Posterior cingulate gyrus (tissue), 11 donors: ENCODE measurements around the gene ETFDH.
"Not testable (repeated sequence)": the region's sequence is repeated elsewhere in the genome, so short reads cannot be mapped to it uniquely, and the experiment has no call there.

Source experiments
- DNase-seq, 10 donors: peaks; one replicate each; pipeline versions ENCODE4 v3.0.0 to v3.0.0-alpha.2; 2020 to 2021; ENCODE audit warnings: mixed read lengths in 3 of 10
- intact Hi-C: fragments of 100-400 bp; cut with DNase I; formaldehyde crosslinking; loops from one replicate; pipeline ENCODE4 v1.15.1; 2023

The ETFDH gene

GRCh38 chr4:158741326-158742021, 69.4 kb downstream of the ETFDH start:
- no peak for DNase-seq
- intact Hi-C loops, result no loop called here

- DNase-seq, result peak in 1 of 10 donors; percentile 53
- intact Hi-C loops, result not testable (repeated sequence)
These were observed 74.4 kb downstream of the ETFDH start for GRCh38 chr4:158746537-158746936.

- DNase-seq, result no peak
- intact Hi-C loops, result no loop called here
These were observed 78.3 kb downstream of the ETFDH start for GRCh38 chr4:158750379-158750778.

GRCh38 chr4:158754385-158755180, 82.5 kb downstream of the ETFDH start:
- intact Hi-C loops, result no loop called here
- no peak for DNase-seq

- intact Hi-C loops, DNase-seq: not testable (repeated sequence)
These were observed 83.7 kb downstream of the ETFDH start for GRCh38 chr4:158755819-158756218.

GRCh38 chr4:158756588-158756987, 84.5 kb downstream of the ETFDH start:
- DNase-seq, result no peak
- intact Hi-C loops, result no loop called here

GRCh38 chr4:158758142-158758541, 86.0 kb downstream of the ETFDH start:
- no peak for DNase-seq
- intact Hi-C loops, result no loop called here

GRCh38 chr4:158758703-158759102, 86.6 kb downstream of the ETFDH start:
- DNase-seq, result no peak
- intact Hi-C loops, result no loop called here
